ENCODE data around the gene TMEM41B.
"Not testable (repeated sequence)": the region's sequence is repeated elsewhere in the genome, so short reads cannot be mapped to it uniquely, and the experiment has no call there.

The TMEM41B gene

DNA sequence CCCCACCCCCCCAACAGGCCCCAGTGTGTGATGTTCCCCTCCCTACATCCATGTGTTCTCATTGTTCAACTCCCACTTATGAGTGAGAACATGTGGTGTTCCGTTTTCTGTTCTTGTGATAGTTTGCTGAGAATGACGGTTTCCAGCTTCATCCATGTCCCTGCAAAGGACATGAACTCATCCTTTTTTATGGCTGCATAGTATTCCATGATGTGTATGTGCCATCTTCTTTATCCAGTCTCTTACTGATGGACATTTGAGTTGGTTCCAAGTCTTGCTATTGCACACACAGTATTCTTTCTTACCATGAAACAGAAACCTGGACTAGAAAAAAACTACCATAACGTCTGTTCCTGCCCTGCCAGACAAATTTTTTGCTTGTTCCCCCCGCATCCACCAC lies 56.1 kb downstream of the TMEM41B start:
- not testable (repeated sequence) for DNase-seq

DNA sequence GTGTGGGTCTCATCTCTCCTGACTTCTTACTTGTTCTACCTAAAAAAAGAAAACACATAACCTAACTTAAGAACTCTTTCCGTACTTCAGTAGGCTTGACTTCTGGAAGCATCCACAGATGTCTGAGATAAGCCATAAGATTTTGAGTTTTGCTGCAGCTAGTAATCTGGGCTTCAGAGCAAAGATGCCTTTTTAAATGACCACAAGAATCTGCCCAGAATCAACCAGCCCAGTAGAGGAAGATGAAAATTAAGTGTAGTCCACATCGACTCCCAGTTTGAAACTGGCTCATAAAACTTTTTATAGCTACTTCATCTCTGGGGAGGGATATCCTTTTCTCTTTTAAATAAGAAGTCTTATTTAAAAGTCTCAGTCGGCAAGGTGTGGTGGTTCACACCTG lies 60.0 kb downstream of the TMEM41B start:
- no peak for DNase-seq

DNA sequence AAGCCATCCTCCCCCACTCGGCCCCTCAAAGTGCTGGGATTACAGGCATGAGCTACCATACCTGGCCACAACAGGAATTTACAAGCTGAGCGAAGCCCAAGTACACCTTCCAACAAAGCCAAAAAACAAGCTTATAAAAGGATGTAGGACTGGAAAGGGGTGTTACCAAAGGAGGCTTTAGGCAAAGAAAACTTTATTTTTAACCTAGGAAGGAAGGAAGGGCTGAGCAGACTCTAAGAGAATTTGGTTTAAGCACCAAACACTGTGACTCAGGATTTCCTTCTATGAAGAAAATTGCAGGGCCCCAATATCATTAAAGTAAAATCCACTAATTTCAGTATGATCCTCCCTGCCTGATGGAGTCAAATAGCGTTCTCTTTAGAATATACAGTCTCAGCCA lies 61.3 kb downstream of the TMEM41B start:
- no peak for DNase-seq

DNA sequence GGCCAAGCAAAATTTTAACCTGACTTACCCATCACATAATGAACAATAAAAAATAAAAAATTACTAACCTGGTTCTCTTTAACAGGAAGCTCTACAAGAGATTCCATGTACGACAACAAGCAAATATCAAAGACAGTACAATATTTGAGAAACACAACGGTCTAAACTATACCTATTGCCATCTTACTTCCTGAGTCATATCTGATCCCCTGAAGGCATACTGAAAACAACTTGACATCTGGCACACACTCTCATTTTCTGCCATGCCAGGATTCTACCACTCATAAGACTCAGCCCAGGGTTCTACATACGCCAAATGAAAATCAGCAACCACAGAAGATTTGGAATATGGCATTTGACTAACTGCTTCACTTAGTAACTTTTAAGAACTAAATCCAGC lies 63.1 kb downstream of the TMEM41B start:
- DNase-seq, result peak; percentile 7

DNA sequence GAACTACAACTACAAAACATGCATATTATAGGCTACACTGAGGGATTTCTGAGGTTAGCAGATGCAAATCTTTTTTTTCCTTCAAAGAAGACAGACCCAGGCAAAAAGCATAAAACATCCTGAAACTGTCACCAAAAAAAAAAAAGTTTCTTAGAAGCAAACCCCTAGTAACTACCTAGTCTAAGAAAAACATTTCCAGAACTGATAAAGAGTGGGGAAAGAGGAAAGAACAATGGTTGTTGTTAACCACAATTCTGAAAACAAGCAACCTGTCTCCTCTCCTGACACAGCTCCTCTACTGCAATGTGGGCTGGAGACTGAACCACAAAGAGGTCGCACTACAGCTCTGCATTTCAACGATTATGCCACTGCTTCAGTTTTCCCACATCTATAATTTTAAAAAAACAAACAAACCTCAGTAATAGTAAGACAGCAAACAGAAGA lies 64.2 kb downstream of the TMEM41B start:
- DNase-seq, result no peak

DNA sequence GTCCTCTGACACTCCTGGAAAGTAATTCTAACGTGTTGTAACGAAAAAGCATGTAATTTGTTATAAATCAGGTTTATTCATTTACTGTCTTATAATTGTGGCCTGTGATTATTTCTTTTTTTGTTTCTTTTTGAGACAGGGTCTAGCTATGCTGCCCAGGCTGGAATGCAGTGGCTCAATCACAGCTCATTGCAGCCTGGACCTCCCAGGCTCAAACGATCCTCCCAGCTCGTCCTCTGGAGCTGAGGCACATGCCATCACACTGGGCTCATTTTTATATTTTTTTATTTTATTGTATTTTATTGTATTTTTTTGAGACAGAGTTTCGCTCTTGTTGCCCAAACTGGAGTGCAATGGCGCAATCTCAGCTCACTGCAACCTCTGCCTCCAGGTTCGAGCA lies 65.1 kb downstream of the TMEM41B start:
- no peak for DNase-seq

DNA sequence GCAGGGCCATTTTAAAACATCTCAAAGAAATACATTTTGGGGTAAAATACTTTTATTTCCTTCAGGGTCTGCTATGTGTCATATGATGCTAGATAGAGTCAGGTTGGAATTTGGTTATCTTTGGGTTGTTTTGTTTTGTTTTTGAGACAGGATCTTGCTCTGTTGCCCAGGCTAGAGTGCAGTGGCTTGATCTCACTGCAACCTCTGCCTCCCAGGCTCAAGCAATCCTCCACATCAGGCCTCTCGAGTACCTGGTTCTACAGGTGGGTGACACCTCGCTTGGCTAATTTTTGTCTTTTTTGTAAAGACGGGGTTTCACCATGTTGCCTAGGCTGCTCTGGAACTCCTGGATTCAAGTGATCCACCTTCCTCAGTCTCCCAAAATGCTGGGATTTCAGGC lies 66.5 kb downstream of the TMEM41B start:
- DNase-seq, result no peak

DNA sequence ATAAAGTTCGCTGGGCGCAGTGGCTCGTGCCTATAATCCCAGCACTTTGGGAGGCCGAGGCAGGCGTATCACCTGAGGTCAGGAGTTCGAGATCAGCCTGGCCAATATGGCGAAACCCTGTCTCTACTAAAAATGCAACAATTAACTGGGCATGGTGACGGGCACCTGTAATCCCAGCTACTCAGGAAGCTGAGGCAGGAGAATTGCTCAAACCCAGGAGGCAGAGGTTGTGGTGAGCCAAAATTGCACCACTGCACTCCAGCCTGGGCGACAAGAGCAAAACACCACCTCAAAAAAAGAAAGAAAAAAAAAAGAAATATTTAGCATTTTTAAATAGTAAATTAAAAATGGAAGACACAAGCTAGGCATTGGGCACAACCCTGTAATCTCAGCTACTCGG lies 78.2 kb downstream of the TMEM41B start:
- DNase-seq, result not testable (repeated sequence)

DNA sequence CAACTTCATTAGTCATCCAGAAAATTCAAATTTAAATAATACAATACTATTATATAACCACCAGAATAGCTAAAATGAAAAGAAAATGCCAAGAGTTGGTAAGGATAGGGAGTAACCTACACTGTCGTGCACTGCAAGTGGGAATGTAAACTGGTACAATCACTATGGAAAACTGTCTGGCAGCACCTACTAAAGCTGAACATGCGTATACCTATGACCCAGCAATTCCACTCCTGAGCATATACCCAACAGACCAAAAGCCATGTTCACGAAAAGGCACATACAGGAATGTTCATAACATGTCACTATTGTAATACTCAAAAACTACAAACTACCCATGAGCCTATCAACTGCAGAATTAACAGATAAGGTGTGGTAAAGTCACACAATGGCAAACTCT lies 81.9 kb downstream of the TMEM41B start:
- DNase-seq, result no peak

DNA sequence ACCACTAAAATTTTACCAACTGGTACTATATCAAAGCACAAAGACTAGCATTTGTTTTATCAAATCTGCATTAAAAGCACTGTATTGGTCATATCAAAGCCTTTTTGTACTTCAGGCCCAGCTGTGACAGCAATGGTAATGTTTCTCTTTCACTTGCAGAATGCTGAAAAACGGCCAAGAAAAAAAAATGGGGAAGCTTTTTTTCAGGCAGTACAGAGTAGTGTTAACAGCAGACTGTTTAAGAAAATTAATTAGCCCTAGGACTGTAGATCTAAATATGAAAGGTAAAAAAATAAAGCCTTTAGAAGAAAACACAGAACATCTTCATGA lies 82.6 kb downstream of the TMEM41B start:
- DNase-seq, result no peak
